HT-29 (cell line): ENCODE measurements around the gene DPP4. TPM values are rescaled to one million over a fixed set of nuclear protein-coding genes. Genes with fewer than 3 reads are reported as not detected.
"Not testable (repeated sequence)": the region's sequence is repeated elsewhere in the genome, so short reads cannot be mapped to it uniquely, and the experiment has no call there.

Experiments
- DNase-seq: peaks from one replicate; pipeline ENCODE4 v3.0.0-alpha.2; 2015; ENCODE audit warnings: low spot score
- small RNA-seq: library from RNA; depleted of rRNA; stranded (forward); fragments of <200 nt; gene quantifications from one replicate; pipeline ENCODE3, GENCODE V24; 2014
- total RNA-seq: library from RNA; depleted of rRNA; stranded (reverse); fragments of >200 nt; shearing (Covaris generic); gene quantifications from 2 replicates; pipeline ENCODE4 v1.2.3, GENCODE V29; 2014; rRNA removed

Gene DPP4
- total RNA-seq, 1 experiment from 2014 or later, result 19.0 TPM

GRCh38 chr2:161962160-161962559 is 111.9 kb downstream of the DPP4 start:
- no peak for DNase-seq

GRCh38 chr2:161961061-161961460 is 113.0 kb downstream of the DPP4 start:
- DNase-seq, result no peak

- no peak for DNase-seq
Measured at GRCh38 chr2:161956738-161957137, 117.3 kb downstream of the DPP4 start.

- no peak for DNase-seq
Measured at GRCh38 chr2:161955211-161955610, 118.8 kb downstream of the DPP4 start.

- DNase-seq, result no peak
Measured at GRCh38 chr2:161954103-161954502, 119.9 kb downstream of the DPP4 start.

GRCh38 chr2:161953367-161953766 is 120.6 kb downstream of the DPP4 start:
- DNase-seq, result not testable (repeated sequence)

GRCh38 chr2:161952783-161953191 is 121.2 kb downstream of the DPP4 start:
- no peak for DNase-seq

GRCh38 chr2:161947836-161948235 is 126.2 kb downstream of the DPP4 start:
- no peak for DNase-seq

GRCh38 chr2:161947406-161947805 is 126.6 kb downstream of the DPP4 start:
- DNase-seq, result no peak

GRCh38 chr2:161946489-161947107 is 127.4 kb downstream of the DPP4 start:
- peak; percentile 75 for DNase-seq

GRCh38 chr2:161943011-161943410 is 131.0 kb downstream of the DPP4 start:
- DNase-seq, result no peak

Small RNA genes lying within 50 kb of the gene (small RNA-seq; reads per million reads assigned to genes)
- gene TIMM8AP1, result not detected

Other genes with a start within 250 kb of the DPP4 start
- not detected in 2 replicates for gene GCG, start 78.0 kb upstream of the DPP4 start, total RNA-seq
- not detected in 2 replicates for gene FAP, start 169.2 kb upstream of the DPP4 start, total RNA-seq
- gene IFIH1, start 244.5 kb upstream of the DPP4 start, total RNA-seq, result 8.7 and 13.0 TPM in 2 replicates